Stimulated activated CD4-positive, alpha-beta T cell treated with anti-CD3 and anti-CD28 coated beads, TNF-alpha, amount 100 ng/mL, for 24 hours (primary cell): Measurements from ENCODE around the gene OR2A25.
"Not testable (repeated sequence)": the region's sequence is repeated elsewhere in the genome, so short reads cannot be mapped to it uniquely, and the experiment has no call there.

Experiments
- DNase-seq, 3 experiments: peaks; one replicate each; pipeline ENCODE4 v3.0.0-alpha.2; 2020; ENCODE audit warnings: low read depth in 3 of 3

OR2A25 gene

GRCh38 chr7:144069511-144069910, at the start of gene OR2A25:
Gene OR2A25, plus strand, starts transcription at chr7:144069811. Its CDS starts 4,409 bp downstream, at chr7:144074220.
- DNase-seq = no peak

GRCh38 chr7:144020340-144020739, 49.3 kb upstream of the OR2A25 start:
- no peak for DNase-seq

- no peak for DNase-seq
Measured at GRCh38 chr7:144022169-144022568, 47.4 kb upstream of the OR2A25 start.

GRCh38 chr7:144023171-144023827, 46.3 kb upstream of the OR2A25 start:
- no peak for DNase-seq

- no peak for DNase-seq
Measured at GRCh38 chr7:144024213-144024612, 45.4 kb upstream of the OR2A25 start.

GRCh38 chr7:144026203-144026883, 43.3 kb upstream of the OR2A25 start:
- no peak for DNase-seq

GRCh38 chr7:144027070-144027469, 42.5 kb upstream of the OR2A25 start:
- DNase-seq = no peak

GRCh38 chr7:144027974-144028373, 41.6 kb upstream of the OR2A25 start:
- no peak for DNase-seq

- DNase-seq = no peak
Measured at GRCh38 chr7:144028547-144028946, 41.1 kb upstream of the OR2A25 start.

GRCh38 chr7:144032516-144032915, 37.1 kb upstream of the OR2A25 start:
- no peak for DNase-seq

- no peak for DNase-seq
Measured at GRCh38 chr7:144032985-144033709, 36.5 kb upstream of the OR2A25 start.

GRCh38 chr7:144035385-144035784, 34.2 kb upstream of the OR2A25 start:
- DNase-seq = no peak

- no peak for DNase-seq
Measured at GRCh38 chr7:144036302-144036885, 33.2 kb upstream of the OR2A25 start.

- DNase-seq = no peak
Measured at GRCh38 chr7:144037414-144038035, 32.1 kb upstream of the OR2A25 start.

- no peak for DNase-seq
Measured at GRCh38 chr7:144038887-144039286, 30.7 kb upstream of the OR2A25 start.

GRCh38 chr7:144048648-144049047, 21.0 kb upstream of the OR2A25 start, which contains the start of gene OR2A5:
Gene OR2A5, plus strand, starts transcription at chr7:144048948. Its CDS starts 1,454 bp downstream, at chr7:144050402.
- DNase-seq = no peak

GRCh38 chr7:144049491-144049890, 20.1 kb upstream of the OR2A25 start:
- no peak for DNase-seq

GRCh38 chr7:144050093-144050492, 19.5 kb upstream of the OR2A25 start:
- DNase-seq = no peak

GRCh38 chr7:144050884-144051283, 18.7 kb upstream of the OR2A25 start:
- not testable (repeated sequence) for DNase-seq

- DNase-seq = no peak
Measured at GRCh38 chr7:144057954-144058353, 11.7 kb upstream of the OR2A25 start.

- DNase-seq = no peak
Measured at GRCh38 chr7:144063710-144064109, 5.9 kb upstream of the OR2A25 start.

- no peak for DNase-seq
Measured at GRCh38 chr7:144069953-144070352, 342 bp downstream of the OR2A25 start.
